HFF-Myc (cell line): ENCODE data around the gene SH3PXD2A.

Experiments
- DNase-seq: peaks from one replicate; pipeline ENCODE4 v3.0.0-alpha.2; 2011; ENCODE audit warnings: low read depth; ENCODE audit errors: extremely low read depth
- H3K4me3 ChIP-seq: replicated peaks from 2 replicates; pipeline ENCODE4 v1.5.1; 2011; ENCODE audit warnings: low read depth, mild to moderate bottlenecking, control low read depth, low read length
- TF ChIP-seq, protein P1 (sequence below): IDR thresholded peaks from 2 replicates; pipeline ENCODE4 v1.5.1; 2012; ENCODE audit warnings: mild to moderate bottlenecking, low read depth, low read length, control low read depth; ENCODE audit errors: missing control alignments

The SH3PXD2A gene

DNA sequence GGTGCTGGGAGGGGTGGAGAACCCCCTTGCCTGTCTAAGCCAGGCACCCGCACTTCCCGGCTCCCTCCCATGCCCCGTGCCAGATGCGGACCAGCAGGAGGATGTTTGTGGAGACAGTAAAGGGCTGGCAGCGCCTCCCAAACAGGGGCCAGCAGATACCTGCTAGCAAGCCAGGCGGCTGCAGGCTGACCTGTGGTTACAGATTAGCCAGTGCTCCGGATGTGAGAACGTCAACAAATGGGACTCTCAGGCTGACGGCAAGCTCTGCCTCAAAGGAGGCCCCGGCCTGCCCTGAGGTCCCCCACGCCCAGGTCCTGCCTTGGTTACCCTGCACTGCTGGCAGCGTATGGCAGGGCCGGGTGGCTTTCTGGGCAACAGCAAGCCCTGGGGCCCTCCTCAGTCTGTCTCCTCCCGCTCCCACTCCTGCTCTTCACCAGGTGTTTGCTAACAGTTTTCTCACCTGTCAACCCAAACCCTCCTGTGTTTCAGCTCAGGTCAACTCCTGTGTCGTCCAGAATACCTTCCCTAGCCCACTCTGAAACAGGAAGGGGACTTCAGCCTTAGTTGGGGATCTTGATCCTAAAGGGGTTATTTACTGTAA, 276.5 kb downstream of the SH3PXD2A start:
- TF ChIP-seq, protein P1, sequence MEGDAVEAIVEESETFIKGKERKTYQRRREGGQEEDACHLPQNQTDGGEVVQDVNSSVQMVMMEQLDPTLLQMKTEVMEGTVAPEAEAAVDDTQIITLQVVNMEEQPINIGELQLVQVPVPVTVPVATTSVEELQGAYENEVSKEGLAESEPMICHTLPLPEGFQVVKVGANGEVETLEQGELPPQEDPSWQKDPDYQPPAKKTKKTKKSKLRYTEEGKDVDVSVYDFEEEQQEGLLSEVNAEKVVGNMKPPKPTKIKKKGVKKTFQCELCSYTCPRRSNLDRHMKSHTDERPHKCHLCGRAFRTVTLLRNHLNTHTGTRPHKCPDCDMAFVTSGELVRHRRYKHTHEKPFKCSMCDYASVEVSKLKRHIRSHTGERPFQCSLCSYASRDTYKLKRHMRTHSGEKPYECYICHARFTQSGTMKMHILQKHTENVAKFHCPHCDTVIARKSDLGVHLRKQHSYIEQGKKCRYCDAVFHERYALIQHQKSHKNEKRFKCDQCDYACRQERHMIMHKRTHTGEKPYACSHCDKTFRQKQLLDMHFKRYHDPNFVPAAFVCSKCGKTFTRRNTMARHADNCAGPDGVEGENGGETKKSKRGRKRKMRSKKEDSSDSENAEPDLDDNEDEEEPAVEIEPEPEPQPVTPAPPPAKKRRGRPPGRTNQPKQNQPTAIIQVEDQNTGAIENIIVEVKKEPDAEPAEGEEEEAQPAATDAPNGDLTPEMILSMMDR: no peak
- no peak for DNase-seq
- H3K4me3 ChIP-seq: no peak overlapping the region

DNA sequence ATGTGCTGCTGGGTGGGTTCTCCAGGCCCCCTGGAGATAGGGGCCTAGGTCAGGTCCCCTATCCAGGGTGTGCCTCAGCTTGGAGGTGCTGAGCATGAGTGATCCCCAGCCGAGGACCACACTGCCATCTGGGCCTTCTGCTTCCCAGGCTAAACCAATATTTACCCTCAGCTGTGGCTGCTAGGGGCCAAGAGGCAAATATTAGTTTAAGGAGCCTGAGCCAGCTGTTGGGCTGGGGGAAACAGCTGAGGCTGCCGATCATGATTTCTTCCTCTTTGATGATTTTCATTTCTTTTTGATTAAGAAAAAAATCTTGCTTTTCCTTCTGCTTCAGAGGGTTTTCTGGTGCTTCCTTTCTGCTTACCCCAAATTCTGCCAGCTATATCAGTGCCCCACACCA, 278.5 kb downstream of the SH3PXD2A start:
- H3K4me3 ChIP-seq: no peak overlapping the region
- DNase-seq: no peak
- TF ChIP-seq, protein P1: no peak

DNA sequence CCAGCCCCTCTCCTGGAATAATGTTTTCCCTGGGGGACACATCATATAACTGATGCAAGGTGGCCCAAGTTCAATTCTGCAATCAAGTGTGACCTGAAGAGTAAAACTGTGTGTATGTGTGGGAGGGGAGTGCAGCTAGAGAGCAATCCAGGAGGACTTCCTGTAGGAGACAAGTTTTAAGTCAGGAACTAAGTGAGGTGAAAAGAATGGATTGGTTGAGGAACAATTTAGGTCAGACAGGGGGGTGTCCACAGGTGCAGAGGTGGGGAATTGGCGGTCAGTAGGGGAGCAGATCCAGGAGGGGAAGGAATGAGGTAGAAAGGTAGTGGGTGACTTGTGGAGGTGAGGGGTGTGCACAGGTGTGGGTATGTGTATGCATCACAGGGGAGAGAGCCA, 279.3 kb downstream of the SH3PXD2A start:
- DNase-seq: no peak
- TF ChIP-seq, protein P1: no peak
- no peak overlapping the region for H3K4me3 ChIP-seq

DNA sequence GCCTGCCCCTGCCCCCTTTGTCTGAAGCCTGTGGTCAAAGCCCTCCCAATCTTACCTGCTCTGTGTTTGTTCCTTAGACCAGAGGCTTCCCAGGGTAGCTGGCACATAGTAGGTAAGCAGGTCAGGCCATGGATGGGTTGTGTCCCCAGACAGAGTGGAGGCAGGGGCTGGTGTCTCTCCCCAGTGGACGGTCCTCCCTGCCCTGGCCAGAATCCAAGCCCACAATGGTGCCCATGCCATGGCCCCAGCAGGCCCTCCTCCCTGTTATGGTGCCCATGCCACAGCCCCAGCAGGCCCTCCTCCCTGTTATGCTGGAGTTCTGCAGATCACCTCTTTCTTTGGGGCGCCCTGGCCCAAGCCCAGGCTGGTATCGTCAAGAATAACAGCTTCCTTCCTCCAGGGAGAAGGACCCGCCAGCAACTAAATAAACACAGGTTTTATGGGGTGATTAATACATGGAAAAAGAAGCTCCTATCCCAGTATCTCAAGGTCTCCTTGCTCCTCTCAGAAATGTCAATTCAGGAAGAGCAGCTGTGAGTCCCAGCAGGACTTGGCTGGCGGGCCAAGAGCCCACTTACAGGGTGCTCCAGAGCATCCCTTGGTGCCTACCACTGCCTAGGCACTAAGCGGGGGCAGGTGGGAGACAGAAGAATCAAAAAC, 279.8 kb downstream of the SH3PXD2A start:
- H3K4me3 ChIP-seq: no peak overlapping the region
- no peak for DNase-seq

DNA sequence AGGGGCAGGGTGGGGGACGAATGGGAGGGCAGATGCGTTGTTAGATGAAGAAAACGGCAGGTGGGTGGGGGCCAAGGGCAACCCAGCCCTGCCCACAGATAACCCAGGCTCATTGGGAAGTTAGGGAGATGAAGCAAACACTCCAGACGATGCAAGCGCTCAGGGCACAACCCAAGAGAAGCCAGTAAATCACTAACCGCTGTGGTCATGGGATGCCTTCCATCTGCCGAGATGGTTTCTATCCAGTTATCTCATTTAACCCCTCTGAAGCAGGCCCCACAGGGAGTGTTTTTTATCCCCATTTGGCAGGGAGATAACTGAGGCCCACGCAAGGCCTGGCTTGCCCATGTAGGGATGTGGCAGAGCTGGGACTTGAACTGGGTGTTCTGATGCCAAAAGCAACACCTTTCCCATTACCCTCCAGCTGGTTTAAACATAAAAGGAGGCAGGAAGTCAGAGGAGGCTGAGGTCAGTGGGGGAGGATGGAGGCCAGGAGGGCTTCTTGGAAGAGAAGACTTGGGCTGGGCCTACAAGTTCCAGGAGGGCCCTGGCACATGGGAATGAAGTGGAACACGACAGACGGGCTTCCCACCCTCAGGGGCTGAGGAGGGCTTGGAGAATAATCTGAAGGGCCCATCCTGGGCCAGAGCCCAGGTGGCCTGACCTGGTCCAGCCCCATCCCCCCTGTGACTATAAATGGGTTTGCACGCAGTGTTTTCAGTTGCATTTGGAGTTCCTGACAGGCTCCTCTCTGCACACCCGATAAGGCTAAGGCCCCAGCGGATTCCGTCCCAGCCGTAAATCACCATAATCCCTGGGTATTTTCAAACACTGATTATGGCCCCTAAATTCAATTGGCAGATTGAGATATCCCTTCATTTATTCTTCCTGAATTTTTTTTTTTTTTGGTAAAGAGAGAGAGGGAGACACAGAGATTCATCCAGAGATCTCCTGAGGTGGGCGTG, 281.0 kb downstream of the SH3PXD2A start:
- TF ChIP-seq, protein P1: no peak
- no peak for DNase-seq
- no peak overlapping the region for H3K4me3 ChIP-seq

More for the DNA sequence above, 279.8 kb downstream of the SH3PXD2A start:
- TF ChIP-seq, protein P1: no peak

DNA sequence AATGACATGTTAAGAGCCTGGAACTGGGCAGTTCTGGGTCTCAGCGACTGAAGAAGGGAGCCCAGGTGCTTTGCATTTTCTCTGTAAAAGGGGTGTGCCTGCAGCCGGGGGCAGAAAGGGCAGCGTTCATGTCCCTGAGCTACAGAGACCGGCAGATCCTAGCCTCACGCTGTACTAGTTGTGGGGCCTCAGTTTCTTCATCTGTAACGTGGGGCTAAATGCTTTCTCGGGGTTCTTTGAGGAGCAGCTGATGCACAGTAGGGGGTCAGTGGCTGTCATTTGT, 282.2 kb downstream of the SH3PXD2A start:
- TF ChIP-seq, protein P1: no peak
- H3K4me3 ChIP-seq: no peak overlapping the region
- no peak for DNase-seq
